Endothelial cell of umbilical vein (primary cell): ENCODE measurements around the gene S100A10. TPM values are rescaled to one million over a fixed set of nuclear protein-coding genes. Genes with fewer than 3 reads are reported as not detected.
A peak's percentile ranks its signal among the peaks of the same experiment; 100 is the strongest.

Experiments used
- BruUV-seq: library from RNA; stranded (reverse); fragments of 400-500 nt; replicated peaks from 2 replicates; lab custom pipeline; 2021; lab: Mats Ljungman, UMichigan
- CTCF ChIA-PET: fragments of 300-600, 350-600 bp; sonication (Branson Sonifier 250); formaldehyde crosslinking; loops from one replicate; lab custom pipeline; 2021; ENCODE audit warnings: antibody characterized with exemption, inconsistent platforms; lab: Charles Lee
- POLR2A ChIA-PET: fragments of 300-600, 350-600 bp; sonication (Branson Sonifier 250); formaldehyde crosslinking; loops from one replicate; lab custom pipeline; 2021; ENCODE audit warnings: antibody characterized with exemption, inconsistent platforms; lab: Charles Lee
- DNase-seq: peaks from one replicate; pipeline ENCODE4 v3.0.0-alpha.2; 2011; ENCODE audit warnings: low read depth, low spot score
- FAIRE-seq: peaks from 2 replicates; lab custom pipeline; 2011; peaks lifted over from hg19 to GRCh38; lab: Jason Lieb, UNC
- H2AFZ ChIP-seq: 2 replicates; pipeline ENCODE4 v1.6.0; 2012; ENCODE audit warnings: low read depth, low read length, control low read depth, inconsistent platforms
- H3K27ac ChIP-seq: 2 replicates; pipeline ENCODE4 v1.5.1; 2011; ENCODE audit warnings: low read depth, mild to moderate bottlenecking, control low read depth, low read length, moderate library complexity; ENCODE audit not compliant: insufficient read depth
- H3K27me3 ChIP-seq, 2 experiments: 2 replicates each; pipeline versions ENCODE4 v1.6.0 to v1.6.1; 2011; ENCODE audit warnings: low read length in 2 of 2, mixed read lengths in 1 of 2; ENCODE audit not compliant: control insufficient read depth in 2 of 2, insufficient read depth in 2 of 2
- H3K36me3 ChIP-seq, 2 experiments: 2 replicates in 1 of 2; 3 replicates in 1 of 2; pipeline ENCODE4 v1.5.1; 2011; ENCODE audit warnings: low read length in 2 of 2, mild to moderate bottlenecking in 1 of 2, moderate library complexity in 1 of 2; ENCODE audit not compliant: control insufficient read depth in 2 of 2, insufficient read depth in 2 of 2; ENCODE audit errors: extremely low read depth in 1 of 2
- H3K4me1 ChIP-seq: 3 replicates; pipeline ENCODE4 v1.5.1; 2011; ENCODE audit warnings: mild to moderate bottlenecking, low read length; ENCODE audit not compliant: control insufficient read depth, insufficient read depth; ENCODE audit errors: extremely low read depth
- H3K4me2 ChIP-seq: 2 replicates; pipeline ENCODE4 v1.6.1; 2011; ENCODE audit warnings: low read length, control low read depth, mixed read lengths; ENCODE audit not compliant: insufficient read depth
- H3K4me3 ChIP-seq, 3 experiments: fragments of 200-600 bp in 1 of 3; sonication (generic), shearing (Covaris generic) in 1 of 3; replicated peaks in 1 of 3; 2 replicates each; pipeline ENCODE4 v1.5.1; 2011 to 2016; ENCODE audit warnings: control low read depth in 3 of 3, low read length in 3 of 3, mild to moderate bottlenecking in 2 of 3, inconsistent platforms in 1 of 3, low read depth in 1 of 3, moderate library complexity in 1 of 3; ENCODE audit not compliant: insufficient read depth in 1 of 3
- H3K79me2 ChIP-seq: 2 replicates; pipeline ENCODE4 v1.6.0; 2012; ENCODE audit warnings: low read length, inconsistent platforms; ENCODE audit not compliant: control insufficient read depth, insufficient read depth
- H3K9ac ChIP-seq: replicated peaks from 2 replicates; pipeline ENCODE3; 2011; ENCODE audit warnings: low read length, control low read depth; ENCODE audit not compliant: insufficient read depth; ENCODE audit errors: extremely low read depth
- H3K9me1 ChIP-seq: replicated peaks from 3 replicates; pipeline ENCODE4 v1.6.0; 2011; ENCODE audit warnings: mild to moderate bottlenecking, low read length; ENCODE audit not compliant: control insufficient read depth, insufficient read depth; ENCODE audit errors: extremely low read depth
- H3K9me3 ChIP-seq: replicated peaks from 2 replicates; pipeline ENCODE4 v1.5.1; 2012; ENCODE audit warnings: low read length, inconsistent platforms; ENCODE audit not compliant: control insufficient read depth, insufficient read depth
- H4K20me1 ChIP-seq: replicated peaks from 2 replicates; pipeline ENCODE3; 2011; ENCODE audit warnings: mild to moderate bottlenecking, low read length; ENCODE audit not compliant: control insufficient read depth, insufficient read depth; ENCODE audit errors: extremely low read depth
- CTCF ChIP-seq, 2 donors: IDR thresholded peaks; 1 replicate in 1 of 2; 2 replicates in 1 of 2; pipeline ENCODE4 v1.5.1; 2011; ENCODE audit warnings: low read length in 2 of 2, mild to moderate bottlenecking in 2 of 2, moderate library complexity in 2 of 2, control low read depth in 1 of 2, inconsistent platforms in 1 of 2, low read depth in 1 of 2; ENCODE audit not compliant: insufficient read depth in 1 of 2; ENCODE audit errors: extremely low read depth in 1 of 2
- EZH2 ChIP-seq: IDR thresholded peaks from 2 replicates; pipeline ENCODE4 v1.6.1; 2012; ENCODE audit warnings: borderline replicate concordance, low read depth, mild to moderate bottlenecking, moderate library complexity, low read length, inconsistent platforms; ENCODE audit not compliant: severe bottlenecking
- FOS ChIP-seq: IDR thresholded peaks from 2 replicates; pipeline ENCODE4 v1.6.1; 2011; ENCODE audit warnings: mild to moderate bottlenecking, low read length, moderate library complexity, borderline replicate concordance; ENCODE audit not compliant: insufficient read depth
- GATA2 ChIP-seq: IDR thresholded peaks from 2 replicates; pipeline ENCODE4 v1.7.0; 2011; ENCODE audit warnings: low read depth, mild to moderate bottlenecking, moderate library complexity, mixed read lengths, low read length; ENCODE audit not compliant: insufficient read length, insufficient read depth
- JUN ChIP-seq: IDR thresholded peaks from 2 replicates; pipeline ENCODE4 v1.6.1; 2011; ENCODE audit warnings: borderline replicate concordance, low read depth; ENCODE audit not compliant: insufficient read length, insufficient read depth
- MAX ChIP-seq: IDR thresholded peaks from 2 replicates; pipeline ENCODE4 v1.6.1; 2011; ENCODE audit not compliant: insufficient read depth, insufficient read length
- MYC ChIP-seq: IDR thresholded peaks from one replicate; pipeline ENCODE4 v1.6.1; 2011; ENCODE audit warnings: mild to moderate bottlenecking, low read depth, low read length
- POLR2A ChIP-seq: IDR thresholded peaks from 2 replicates; pipeline ENCODE4 v1.6.1; 2012; ENCODE audit warnings: low read depth, mild to moderate bottlenecking, control low read depth, low read length
- POLR2AphosphoS5 ChIP-seq: IDR thresholded peaks from 2 replicates; pipeline ENCODE4 v1.6.1; 2012; ENCODE audit warnings: low read depth, mild to moderate bottlenecking, control low read depth, low read length, moderate library complexity; ENCODE audit not compliant: insufficient read depth
- dilution Hi-C: fragments of 300-500 bp; cut with MboI; formaldehyde crosslinking; loops from one replicate; pipeline ENCODE4 v1.15.0; 2019; ENCODE audit warnings: low sequenced_read_pairs; ENCODE audit not compliant: extremely low pct_ligation_motif_present
- intact Hi-C: fragments of 100-400 bp; cut with micrococcal nuclease; formaldehyde crosslinking; loops from one replicate; pipeline ENCODE4 v1.10.0; 2022
- polyA plus RNA-seq, 4 experiments: library from polyadenylated mRNA; depleted of rRNA in 3 of 4; stranded (reverse) in 3 of 4; unstranded in 1 of 4; fragments of >200 nt; gene quantifications; 2 replicates each; pipeline versions ENCODE4 v1.2.1 to v1.2.3, GENCODE V29; 2011 to 2012; ENCODE audit warnings: missing spikeins in 1 of 4
- total RNA-seq: library from RNA; stranded (reverse); gene quantifications from 2 replicates; pipeline ENCODE4 v1.2.3, GENCODE V29; 2021

S100A10 gene
- total and polyA plus RNA-seq, 2 donors (not counting 3 experiments of a cell fraction or from before 2014, with no cell fraction given): 76.8 to 779 TPM

DNA sequence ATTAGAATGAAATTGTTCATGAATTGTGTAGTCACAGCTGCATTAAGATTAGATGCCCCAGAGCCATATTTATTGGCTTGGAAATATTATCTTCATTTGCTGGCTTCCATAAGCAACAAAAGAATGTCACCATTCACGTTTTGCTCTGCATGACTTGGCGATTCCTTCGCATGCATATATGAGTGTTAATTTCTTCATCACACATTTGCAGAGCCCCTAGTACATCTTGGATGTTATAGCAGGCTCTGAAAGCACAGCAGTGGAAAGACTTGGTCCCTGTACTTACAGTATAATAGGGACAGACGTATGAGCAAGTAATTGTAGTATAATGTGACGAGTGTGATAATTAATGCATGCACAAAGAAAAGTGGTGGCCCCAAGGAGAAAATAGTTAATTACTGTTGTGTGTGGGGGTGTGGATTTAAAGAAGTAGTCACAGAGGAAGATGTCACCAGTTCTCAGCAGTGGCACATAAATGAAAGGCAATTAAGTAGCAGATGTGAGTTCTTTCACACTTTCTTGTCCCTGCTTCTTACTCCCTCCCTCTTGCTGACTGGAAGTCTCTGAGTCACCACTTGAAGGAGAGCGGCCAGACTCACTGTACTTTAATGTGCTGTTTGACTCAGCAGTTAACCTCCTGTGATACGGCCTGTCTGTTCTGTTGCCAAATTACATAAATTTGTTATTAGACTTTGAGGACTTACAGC is 21.0 kb downstream of the S100A10 start:
- Histone ChIP-seq H3K79me2 (no peaks in the 10 kb centered on the region), H3K9me1 (no peaks in the 10 kb centered on the region), H2AFZ (peak overlapping the region; percentile 52), H3K4me2 (peak overlapping the region; percentile 82), H3K4me1 (peaks cover 20% of the 10 kb centered on the region), H3K9me3 (no peaks in the 10 kb centered on the region), H3K4me3 (no peak overlapping the region), H3K27me3 (no peaks in the 10 kb centered on the region), H3K36me3 (no peaks in the 10 kb centered on the region), H3K9ac (peak overlapping the region; percentile 35), H4K20me1 (no peaks in the 10 kb centered on the region), H3K27ac (peak overlapping the region; percentile 45)
- no TSS peak for BruUV-seq
- ChIA-PET CTCF (interaction anchor here (0.6 to 2.1 kb wide), 14 partner anchors 8 to 37 kb away, joined by 3 to 11 read pairs (median 5); partner anchors contain the start of gene S100A10), POLR2A (interaction anchor here (0.7 to 0.9 kb wide), 2 partner anchors 16 to 22 kb away, joined by 3 read pairs; no protein-coding TSS in a partner anchor)
- TF ChIP-seq POLR2A (no peak), EZH2 (no peak), GATA2 (peak; percentile 31), FOS (peak; percentile 92), JUN (peak; percentile 84), POLR2AphosphoS5 (peak; percentile 28)
- intact Hi-C loops (loop anchor here (1.0 kb wide), 1 partner anchor 17 kb away; no protein-coding TSS in a partner anchor), dilution Hi-C loops (no loop called here)
- DNase-seq: peak; percentile 91
- peak; percentile 92 for FAIRE-seq

DNA sequence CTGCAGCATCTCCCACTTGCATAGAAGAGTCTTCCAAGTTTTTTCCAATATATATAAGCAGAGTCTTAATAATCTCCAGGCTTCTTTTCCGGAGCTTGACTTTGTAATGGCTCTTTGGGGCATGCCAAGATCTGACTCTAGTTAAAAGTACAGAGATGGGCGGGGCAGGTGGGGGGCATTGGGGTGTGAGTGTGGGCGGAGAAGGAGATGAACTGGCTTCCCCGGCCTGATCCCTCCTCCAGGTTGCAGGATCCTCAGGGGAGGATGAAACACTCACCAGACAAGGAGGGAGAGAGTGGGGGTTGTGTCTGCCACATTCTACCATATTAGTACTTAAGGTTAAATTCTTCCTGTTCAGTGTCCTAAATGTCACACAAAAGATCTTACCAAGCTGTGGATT is 23.0 kb downstream of the S100A10 start:
- H3K4me3 ChIP-seq: no peak overlapping the region
- TF ChIP-seq EZH2 (no peak), FOS (no peak), POLR2A (no peak), CTCF (IDR thresholded peaks at IDR 0.05; ENCODE audit: extremely low read depth in 1 of 2, insufficient read depth in 1 of 2, low read depth in 1 of 2, low read length in 2 of 2) (no peak), MYC (no peak), POLR2AphosphoS5 (no peak), MAX (no peak), GATA2 (no peak), JUN (no peak)
- no peaks in the 10 kb centered on the region for H3K79me2 ChIP-seq
- no peak overlapping the region for H2AFZ ChIP-seq
- H3K9ac ChIP-seq: no peak overlapping the region
- no TSS peak for BruUV-seq
- no peak overlapping the region for H3K27ac ChIP-seq
- dilution Hi-C loops (no loop called here), intact Hi-C loops (no loop called here)
- DNase-seq (no peak), FAIRE-seq (no peak)
- POLR2A ChIA-PET: no interaction called here
- H3K36me3 ChIP-seq: no peaks in the 10 kb centered on the region
- no peak overlapping the region for H3K4me2 ChIP-seq
- no peaks in the 10 kb centered on the region for H3K9me3 ChIP-seq
- H3K9me1 ChIP-seq: no peaks in the 10 kb centered on the region
- H3K27me3 ChIP-seq: no peaks in the 10 kb centered on the region
- H3K4me1 ChIP-seq: peaks cover 20% of the 10 kb centered on the region
- no peaks in the 10 kb centered on the region for H4K20me1 ChIP-seq
- CTCF ChIA-PET: interaction anchor here (1.3 to 10.9 kb wide), 3 partner anchors 25 to 35 kb away, joined by 3 to 435 read pairs (median 79); partner anchors contain the start of gene S100A10
